Suprapubic skin (tissue), 3 donors: ENCODE results near the gene RENBP.

ENCODE experiments used
- POLR2A ChIP-seq, 2 donors: fragments of 450-650 bp; IDR thresholded peaks; one replicate each; pipeline ENCODE4 v1.6.1; 2017; ENCODE audit warnings: antibody characterized with exemption in 2 of 2, mild to moderate bottlenecking in 2 of 2, moderate library complexity in 2 of 2
- TF ChIP-seq, protein P1 (sequence below), 2 donors: fragments of 200-600 bp in 1 of 2; fragments of 450-650 bp in 1 of 2; sonication (generic) in 1 of 2; IDR thresholded peaks; one replicate each; pipeline ENCODE4 v1.5.1; 2016 to 2019; ENCODE audit warnings: antibody characterized with exemption in 2 of 2, mild to moderate bottlenecking in 1 of 2, moderate library complexity in 1 of 2

DNA sequence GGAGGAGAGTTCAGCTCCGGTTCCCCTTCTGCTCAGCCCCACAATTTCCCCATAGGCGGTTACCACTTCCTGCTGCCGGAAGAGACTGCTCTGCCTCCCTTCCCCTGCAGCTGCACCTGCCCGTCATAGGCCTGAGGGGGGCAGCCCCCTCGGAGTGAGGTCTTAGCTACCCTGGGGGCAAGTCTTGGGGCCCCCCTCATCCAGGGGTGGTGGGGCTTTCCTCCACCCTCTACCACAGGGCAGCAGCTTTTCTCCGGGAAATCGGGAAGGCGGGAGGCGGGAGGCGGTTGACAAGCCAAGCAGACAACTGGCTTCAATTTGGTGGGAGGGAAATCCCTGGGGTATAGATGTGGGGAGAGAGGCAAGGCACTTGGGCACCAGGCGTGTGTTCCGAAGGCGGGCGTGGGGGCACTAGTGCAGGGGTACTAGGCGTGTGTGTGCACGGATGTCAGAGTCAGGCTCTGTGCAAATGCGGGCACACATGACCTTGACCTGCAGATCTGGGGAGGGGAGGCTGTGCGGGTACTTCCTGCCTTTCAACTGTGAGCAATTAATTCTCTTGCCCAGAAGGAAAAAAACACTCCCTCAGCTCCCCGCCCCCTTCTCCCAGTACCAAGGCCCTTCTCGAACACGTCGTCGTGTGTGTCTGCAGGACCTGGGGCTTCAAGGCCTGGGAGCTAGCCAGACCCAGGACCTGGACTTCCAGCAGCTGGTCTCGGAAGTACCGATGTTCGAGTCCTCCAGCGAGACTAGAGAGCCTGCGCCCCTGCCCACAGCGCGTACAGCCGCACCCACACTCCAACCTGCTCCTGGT lies 17.4 kb downstream of the RENBP start:
- no peak for TF ChIP-seq POLR2A (IDR thresholded peaks at IDR 0.05)
- TF ChIP-seq, protein P1, sequence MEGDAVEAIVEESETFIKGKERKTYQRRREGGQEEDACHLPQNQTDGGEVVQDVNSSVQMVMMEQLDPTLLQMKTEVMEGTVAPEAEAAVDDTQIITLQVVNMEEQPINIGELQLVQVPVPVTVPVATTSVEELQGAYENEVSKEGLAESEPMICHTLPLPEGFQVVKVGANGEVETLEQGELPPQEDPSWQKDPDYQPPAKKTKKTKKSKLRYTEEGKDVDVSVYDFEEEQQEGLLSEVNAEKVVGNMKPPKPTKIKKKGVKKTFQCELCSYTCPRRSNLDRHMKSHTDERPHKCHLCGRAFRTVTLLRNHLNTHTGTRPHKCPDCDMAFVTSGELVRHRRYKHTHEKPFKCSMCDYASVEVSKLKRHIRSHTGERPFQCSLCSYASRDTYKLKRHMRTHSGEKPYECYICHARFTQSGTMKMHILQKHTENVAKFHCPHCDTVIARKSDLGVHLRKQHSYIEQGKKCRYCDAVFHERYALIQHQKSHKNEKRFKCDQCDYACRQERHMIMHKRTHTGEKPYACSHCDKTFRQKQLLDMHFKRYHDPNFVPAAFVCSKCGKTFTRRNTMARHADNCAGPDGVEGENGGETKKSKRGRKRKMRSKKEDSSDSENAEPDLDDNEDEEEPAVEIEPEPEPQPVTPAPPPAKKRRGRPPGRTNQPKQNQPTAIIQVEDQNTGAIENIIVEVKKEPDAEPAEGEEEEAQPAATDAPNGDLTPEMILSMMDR (IDR thresholded peaks at IDR 0.05): no peak
